GM10266 (cell line): ENCODE data around the gene ATXN7L1.

Source experiments
- DNase-seq: peaks from one replicate; pipeline ENCODE4 v3.0.0; 2012; ENCODE audit errors: extremely low spot score
- CTCF ChIP-seq: IDR thresholded peaks from 2 replicates; pipeline ENCODE4 v1.5.1; 2012; ENCODE audit warnings: mild to moderate bottlenecking, low read depth; ENCODE audit not compliant: control insufficient read depth, insufficient read depth; ENCODE audit errors: missing control alignments

ATXN7L1 gene

GRCh38 chr7:105567821-105568220, 308.6 kb downstream of the ATXN7L1 start:
- DNase-seq = no peak
- no peak for TF ChIP-seq CTCF

GRCh38 chr7:105567024-105567423, 309.4 kb downstream of the ATXN7L1 start:
- TF ChIP-seq CTCF = no peak

GRCh38 chr7:105565190-105565589, 311.2 kb downstream of the ATXN7L1 start:
- DNase-seq = no peak
- TF ChIP-seq CTCF = no peak

More at GRCh38 chr7:105567024-105567423, 309.4 kb downstream of the ATXN7L1 start:
- no peak for DNase-seq

- no peak for DNase-seq
- no peak for TF ChIP-seq CTCF
Measured at GRCh38 chr7:105559926-105560325, 316.5 kb downstream of the ATXN7L1 start.
